Measurements from ENCODE around the gene NUCB1. TPM values are rescaled to one million over a fixed set of nuclear protein-coding genes. Genes with fewer than 3 reads are reported as not detected.

NUCB1 gene
- total and polyA plus RNA-seq, 9 of the 15 experiments (the other 6 are each of a cell fraction or from before 2014, with no cell fraction given): 3.1 to 153 (median 71.7) TPM

DNA sequence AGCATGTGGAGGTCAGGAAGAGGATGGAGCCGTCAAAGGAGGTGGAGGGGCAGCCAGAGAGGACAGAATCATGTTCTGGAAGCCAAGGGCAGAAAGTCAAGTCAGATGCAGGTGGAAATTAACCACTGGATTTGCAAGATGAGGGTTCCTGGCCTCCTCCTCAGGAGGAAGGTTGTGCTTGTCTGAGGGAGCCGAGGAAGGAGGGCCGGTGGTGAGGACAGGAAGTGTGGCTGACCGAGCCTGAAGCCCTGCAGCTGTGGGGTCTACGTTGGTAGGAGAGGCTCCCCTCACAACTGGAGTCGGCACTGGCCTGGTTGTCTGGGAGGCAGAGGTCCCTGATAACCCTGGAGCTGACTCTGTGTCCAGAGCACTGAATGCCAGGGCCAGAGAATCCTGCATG is 18.0 kb downstream of the NUCB1 start:
- peak in 1 of 4 experiments; percentile 9 for DNase-seq (ENCODE audit: extremely low read depth in 1 of 4, low spot score in 3 of 4)
- Histone ChIP-seq H3K36me3 (ENCODE audit: control insufficient read depth, insufficient read depth, low read length) (peaks cover 81% of the 10 kb centered on the region; the same call in 2 of the 3 replicates), H3K9me1 (ENCODE audit: control insufficient read depth, insufficient read depth, low read length) (no peaks in the 10 kb centered on the region), H3K4me3 (no peak overlapping the region), H3K27ac (ENCODE audit: extremely low read depth, low read depth, low read length) (no peak overlapping the region; the same call in 2 of the 3 replicates), H3K4me2 (ENCODE audit: insufficient read depth, low read length) (no peak overlapping the region), H3K4me1 (replicated peaks in 1 of 2; ENCODE audit: control insufficient read depth in 2 of 2, insufficient read depth in 2 of 2, low read length in 2 of 2) (peaks cover 0 to 13% of the 10 kb centered on the region in 2 experiments; a peak in 3 of 5 replicates), H3K9ac (ENCODE audit: insufficient read depth in 1 of 2, low read depth in 2 of 2, low read length in 2 of 2) (peak overlapping the region in 1 of 2 experiments; percentile 6; a peak in 1 of 4 replicates), H3K79me2 (ENCODE audit: control insufficient read depth, insufficient read depth, low read length) (no peaks in the 10 kb centered on the region), H2AFZ (ENCODE audit: low read depth, low read length) (no peak overlapping the region), H3K9me3 (replicated peaks; ENCODE audit: control insufficient read depth, insufficient read depth, low read depth, low read length) (no peaks in the 10 kb centered on the region), H4K20me1 (replicated peaks; ENCODE audit: control insufficient read depth, insufficient read depth, low read length) (no peaks in the 10 kb centered on the region), H3K27me3 (ENCODE audit: control insufficient read depth in 2 of 2, insufficient read depth in 2 of 2, low read length in 2 of 2) (no peaks in the 10 kb centered on the region)
- intact Hi-C loops (cut with micrococcal nuclease) (no loop called here), in situ Hi-C loops (cut with MboI) (no loop called here)
- POLR2A ChIA-PET: interaction anchor here (1.1 to 4.7 kb wide), 9 partner anchors 14 to 75 kb away, joined by 3 to 37 read pairs (median 9); partner anchors contain the start of genes DHDH, FTL, NUCB1 and PPP1R15A
- BruUV-seq (replicated peaks): no TSS peak
- no peak for ATAC-seq
- no peak for FAIRE-seq
- WGBS (ENCODE audit: insufficient coverage, low coverage, missing lambda C conversion rate): 76% methylated on average over 5 of the region's 6 CpGs
- TF ChIP-seq POLR2A (conservative IDR thresholded peaks at IDR 0.05) (0 out of 2 replicates have a peak, but pooled peaks have one; percentile 9), RBFOX2 (IDR thresholded peaks at IDR 0.05; ENCODE audit: low read depth, low read length) (peak; percentile 40; the same call in 1 of the 2 replicates), NR2C2 (CRISPR knock-in tag; IDR thresholded peaks at IDR 0.05) (0 out of 2 replicates have a peak, but pooled peaks have one; percentile 24), NR2C2 (tag; IDR thresholded peaks at IDR 0.05) (no peak), EHMT2 (IDR thresholded peaks at IDR 0.05) (no peak), ZNF174 (CRISPR knock-in tag; IDR thresholded peaks at IDR 0.05) (no peak)
- TF ChIP-seq, protein P1, sequence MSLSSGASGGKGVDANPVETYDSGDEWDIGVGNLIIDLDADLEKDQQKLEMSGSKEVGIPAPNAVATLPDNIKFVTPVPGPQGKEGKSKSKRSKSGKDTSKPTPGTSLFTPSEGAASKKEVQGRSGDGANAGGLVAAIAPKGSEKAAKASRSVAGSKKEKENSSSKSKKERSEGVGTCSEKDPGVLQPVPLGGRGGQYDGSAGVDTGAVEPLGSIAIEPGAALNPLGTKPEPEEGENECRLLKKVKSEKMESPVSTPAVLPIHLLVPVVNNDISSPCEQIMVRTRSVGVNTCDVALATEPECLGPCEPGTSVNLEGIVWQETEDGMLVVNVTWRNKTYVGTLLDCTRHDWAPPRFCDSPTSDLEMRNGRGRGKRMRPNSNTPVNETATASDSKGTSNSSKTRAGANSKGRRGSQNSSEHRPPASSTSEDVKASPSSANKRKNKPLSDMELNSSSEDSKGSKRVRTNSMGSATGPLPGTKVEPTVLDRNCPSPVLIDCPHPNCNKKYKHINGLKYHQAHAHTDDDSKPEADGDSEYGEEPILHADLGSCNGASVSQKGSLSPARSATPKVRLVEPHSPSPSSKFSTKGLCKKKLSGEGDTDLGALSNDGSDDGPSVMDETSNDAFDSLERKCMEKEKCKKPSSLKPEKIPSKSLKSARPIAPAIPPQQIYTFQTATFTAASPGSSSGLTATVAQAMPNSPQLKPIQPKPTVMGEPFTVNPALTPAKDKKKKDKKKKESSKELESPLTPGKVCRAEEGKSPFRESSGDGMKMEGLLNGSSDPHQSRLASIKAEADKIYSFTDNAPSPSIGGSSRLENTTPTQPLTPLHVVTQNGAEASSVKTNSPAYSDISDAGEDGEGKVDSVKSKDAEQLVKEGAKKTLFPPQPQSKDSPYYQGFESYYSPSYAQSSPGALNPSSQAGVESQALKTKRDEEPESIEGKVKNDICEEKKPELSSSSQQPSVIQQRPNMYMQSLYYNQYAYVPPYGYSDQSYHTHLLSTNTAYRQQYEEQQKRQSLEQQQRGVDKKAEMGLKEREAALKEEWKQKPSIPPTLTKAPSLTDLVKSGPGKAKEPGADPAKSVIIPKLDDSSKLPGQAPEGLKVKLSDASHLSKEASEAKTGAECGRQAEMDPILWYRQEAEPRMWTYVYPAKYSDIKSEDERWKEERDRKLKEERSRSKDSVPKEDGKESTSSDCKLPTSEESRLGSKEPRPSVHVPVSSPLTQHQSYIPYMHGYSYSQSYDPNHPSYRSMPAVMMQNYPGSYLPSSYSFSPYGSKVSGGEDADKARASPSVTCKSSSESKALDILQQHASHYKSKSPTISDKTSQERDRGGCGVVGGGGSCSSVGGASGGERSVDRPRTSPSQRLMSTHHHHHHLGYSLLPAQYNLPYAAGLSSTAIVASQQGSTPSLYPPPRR (CRISPR knock-in tag; IDR thresholded peaks at IDR 0.05; ENCODE audit: borderline replicate concordance): no peak
- TF ChIP-seq, protein P2, sequence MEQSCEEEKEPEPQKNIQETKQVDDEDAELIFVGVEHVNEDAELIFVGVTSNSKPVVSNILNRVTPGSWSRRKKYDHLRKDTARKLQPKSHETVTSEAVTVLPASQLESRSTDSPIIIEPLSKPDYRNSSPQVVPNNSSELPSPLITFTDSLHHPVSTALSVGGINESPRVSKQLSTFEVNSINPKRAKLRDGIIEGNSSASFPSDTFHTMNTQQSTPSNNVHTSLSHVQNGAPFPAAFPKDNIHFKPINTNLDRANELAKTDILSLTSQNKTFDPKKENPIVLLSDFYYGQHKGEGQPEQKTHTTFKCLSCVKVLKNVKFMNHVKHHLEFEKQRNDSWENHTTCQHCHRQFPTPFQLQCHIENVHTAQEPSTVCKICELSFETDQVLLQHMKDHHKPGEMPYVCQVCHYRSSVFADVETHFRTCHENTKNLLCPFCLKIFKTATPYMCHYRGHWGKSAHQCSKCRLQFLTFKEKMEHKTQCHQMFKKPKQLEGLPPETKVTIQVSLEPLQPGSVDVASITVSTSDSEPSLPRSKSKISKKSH (CRISPR knock-in tag; IDR thresholded peaks at IDR 0.05): no peak
- CTCF ChIA-PET (ENCODE audit: low intra/inter-chr PET ratio): no interaction called here
